A549 (cell line): ENCODE measurements around the gene RNF225. TPM values are rescaled to one million over a fixed set of nuclear protein-coding genes. Genes with fewer than 3 reads are reported as not detected.
A peak's percentile ranks its signal among the peaks of the same experiment; 100 is the strongest.

Experiments used
- ATAC-seq, 2 experiments: fragments of 200-7000 bp in 1 of 2; fragments of >200 bp in 1 of 2; cut with Nextera tagmentation in 1 of 2; cut with Tn5 transposase in 1 of 2; 3 replicates each; pipeline versions ENCODE4 v1.8.0 to v1.9.1; 2018 to 2020; ENCODE audit warnings: mild to moderate bottlenecking in 1 of 2, moderate library complexity in 1 of 2
- CTCF ChIA-PET: fragments of 300-600 bp; sonication (Branson Sonifier 250); formaldehyde crosslinking; extraction: SDS; loops from one replicate; lab custom pipeline; 2021; ENCODE audit warnings: antibody characterized with exemption, inconsistent platforms; lab: Yijun Ruan, JAX
- POLR2A ChIA-PET: fragments of 350-600 bp; formaldehyde crosslinking; extraction: SDS; loops from one replicate; lab custom pipeline; 2021; ENCODE audit warnings: antibody characterized with exemption, inconsistent platforms; lab: Yijun Ruan, JAX
- DNase-seq, 2 experiments: peaks; one replicate each; pipeline versions ENCODE4 v3.0.0 to v3.0.0-alpha.2; 2011 to 2016; ENCODE audit warnings: low read depth in 1 of 2, low spot score in 1 of 2
- FAIRE-seq: peaks from 2 replicates; lab custom pipeline; 2011; peaks lifted over from hg19 to GRCh38; lab: Jason Lieb, UNC
- H3K27ac ChIP-seq, 2 experiments: fragments of >200 bp; sonication (Bioruptor Twin); formaldehyde crosslinking; 3 replicates each; pipeline ENCODE4 v1.5.1; 2016 to 2017
- H3K4me1 ChIP-seq: fragments of >200 bp; sonication (Bioruptor Twin); formaldehyde crosslinking; 3 replicates; pipeline ENCODE4 v1.6.1; 2016
- H3K4me2 ChIP-seq: fragments of >200 bp; sonication (Bioruptor Twin); formaldehyde crosslinking; 3 replicates; pipeline ENCODE4 v1.6.1; 2016
- H3K4me3 ChIP-seq: fragments of >200 bp; sonication (Bioruptor Twin); formaldehyde crosslinking; 3 replicates; pipeline ENCODE4 v1.5.1; 2016
- H3K9me3 ChIP-seq: fragments of >200 bp; sonication (Bioruptor Twin); formaldehyde crosslinking; 3 replicates; pipeline ENCODE4 v1.6.1; 2016
- CBX8 ChIP-seq: fragments of 200-600 bp; sonication (generic); IDR thresholded peaks from 2 replicates; pipeline ENCODE4 v1.6.1; 2016
- CHD2 ChIP-seq: fragments of 150-350 bp; IDR thresholded peaks from 2 replicates; pipeline ENCODE4 v1.6.1; 2014; ENCODE audit warnings: low read length; ENCODE audit not compliant: partially characterized antibody
- EHMT2 ChIP-seq: fragments of 200-600 bp; sonication (generic); IDR thresholded peaks from 2 replicates; pipeline ENCODE4 v1.6.1; 2016; ENCODE audit warnings: antibody characterized with exemption, low read depth, mild to moderate bottlenecking, moderate library complexity
- EP300 ChIP-seq, 2 experiments: fragments of >200 bp; sonication (Bioruptor Twin); formaldehyde crosslinking; IDR thresholded peaks; 2 replicates in 1 of 2; 3 replicates in 1 of 2; pipeline ENCODE4 v1.6.1; 2016 to 2017
- ESRRA ChIP-seq: fragments of 150-350 bp; IDR thresholded peaks from 2 replicates; pipeline ENCODE4 v1.6.1; 2014; ENCODE audit warnings: mild to moderate bottlenecking, low read length, borderline replicate concordance
- FOSB ChIP-seq: fragments of 250-450 bp; sonication (Bioruptor Pico); IDR thresholded peaks from 2 replicates; pipeline ENCODE4 v1.5.0; 2020; ENCODE audit warnings: mild to moderate bottlenecking, moderate library complexity
- HOXB5 ChIP-seq: fragments of 250-450 bp; sonication (Bioruptor Pico); IDR thresholded peaks from 2 replicates; pipeline ENCODE4 v1.5.0; 2020; ENCODE audit warnings: mild to moderate bottlenecking, moderate library complexity
- JUN ChIP-seq, 2 experiments: fragments of >200 bp; sonication (Bioruptor Twin); formaldehyde crosslinking; IDR thresholded peaks; 2 replicates in 1 of 2; 3 replicates in 1 of 2; pipeline ENCODE4 v1.6.1; 2016 to 2017
- JUNB ChIP-seq: fragments of >200 bp; sonication (Bioruptor Twin); formaldehyde crosslinking; IDR thresholded peaks from 2 replicates; pipeline ENCODE4 v1.6.1; 2016
- KDM5A ChIP-seq: fragments of 200-600 bp; sonication (generic); IDR thresholded peaks from 2 replicates; pipeline ENCODE4 v1.6.1; 2016; ENCODE audit warnings: antibody characterized with exemption, mild to moderate bottlenecking
- MAFK ChIP-seq: fragments of 450-650 bp; IDR thresholded peaks from 2 replicates; pipeline ENCODE4 v1.6.1; 2014; ENCODE audit not compliant: partially characterized antibody
- MYC ChIP-seq: IDR thresholded peaks from 2 replicates; pipeline ENCODE4 v1.6.1; 2012; ENCODE audit warnings: mild to moderate bottlenecking, inconsistent platforms, low read length, improper control_type of control experiment, borderline replicate concordance
- NPAS2 ChIP-seq: fragments of 250-450 bp; sonication (Bioruptor Pico); IDR thresholded peaks from 2 replicates; pipeline ENCODE4 v1.8.0; 2022; ENCODE audit warnings: mild to moderate bottlenecking, moderate library complexity, borderline replicate concordance
- NR3C1 ChIP-seq: fragments of >200 bp; sonication (Bioruptor Twin); formaldehyde crosslinking; IDR thresholded peaks from 3 replicates; pipeline ENCODE4 v1.6.1; 2017
- POLR2A ChIP-seq: IDR thresholded peaks from 2 replicates; pipeline ENCODE4 v1.6.1; 2012; ENCODE audit warnings: mild to moderate bottlenecking, low read length
- RARB ChIP-seq: fragments of 250-450 bp; sonication (Bioruptor Pico); IDR thresholded peaks from 2 replicates; pipeline ENCODE4 v1.8.0; 2021; ENCODE audit warnings: mild to moderate bottlenecking, moderate library complexity
- RCOR1 ChIP-seq: fragments of 150-350 bp; IDR thresholded peaks from 2 replicates; pipeline ENCODE4 v1.6.1; 2014; ENCODE audit warnings: antibody characterized with exemption, low read length, low read depth
- RNF2 ChIP-seq: fragments of 200-600 bp; sonication (generic); IDR thresholded peaks from 2 replicates; pipeline ENCODE4 v1.6.1; 2016; ENCODE audit warnings: low read depth, mild to moderate bottlenecking, antibody characterized with exemption, moderate library complexity, borderline replicate concordance
- TFCP2L1 ChIP-seq: fragments of 250-450 bp; sonication (Bioruptor Pico); IDR thresholded peaks from 2 replicates; pipeline ENCODE4 v1.5.0; 2021; ENCODE audit warnings: mild to moderate bottlenecking
- ZC3H11A ChIP-seq: fragments of 450-650 bp; IDR thresholded peaks from 2 replicates; pipeline ENCODE4 v1.6.1; 2014; ENCODE audit warnings: antibody characterized with exemption, mild to moderate bottlenecking
- ZFP36 ChIP-seq: fragments of 450-650 bp; IDR thresholded peaks from 2 replicates; pipeline ENCODE4 v1.6.1; 2014; ENCODE audit warnings: borderline replicate concordance; ENCODE audit not compliant: partially characterized antibody
- ZNF302 ChIP-seq: fragments of 250-450 bp; sonication (Bioruptor Pico); IDR thresholded peaks from 2 replicates; pipeline ENCODE4 v1.9.0; 2021; ENCODE audit warnings: inconsistent platforms, mild to moderate bottlenecking, moderate library complexity
- WGBS: methylation state at CpG from one replicate; pipeline ENCODE4 v1.1.6; 2017; ENCODE audit errors: missing lambda C conversion rate; 5-methylcytosine and 5-hydroxymethylcytosine counted together
- polyA plus RNA-seq, 4 experiments: library from polyadenylated mRNA; depleted of rRNA in 3 of 4; stranded (reverse); fragments of >200 nt; fragmentation: RNase III in 1 of 4; extraction: RNeasy Plus Mini Kit Qiagen cat#74134 plus additional on column Dnase treatment in 1 of 4; gene quantifications; 2 replicates in 3 of 4; 3 replicates in 1 of 4; pipeline ENCODE4 v1.2.3, GENCODE V29; 2011 to 2017
- TF ChIP-seq, protein P1 (sequence below): fragments of >200 bp; sonication (Bioruptor Twin); formaldehyde crosslinking; IDR thresholded peaks from 2 replicates; pipeline ENCODE4 v1.6.1; 2016
- TF ChIP-seq, protein P2 (sequence below): fragments of >200 bp; sonication (Bioruptor Twin); formaldehyde crosslinking; IDR thresholded peaks from 3 replicates; pipeline ENCODE4 v1.6.1; 2016
- TF ChIP-seq, protein P3 (sequence below): IDR thresholded peaks from 2 replicates; pipeline ENCODE4 v1.6.1; 2012; ENCODE audit warnings: low read depth, borderline replicate concordance
- TF ChIP-seq, protein P4 (sequence below): fragments of 250-450 bp; sonication (Bioruptor Pico); IDR thresholded peaks from 2 replicates; pipeline ENCODE4 v1.5.0; 2021; ENCODE audit warnings: mild to moderate bottlenecking, moderate library complexity, borderline replicate concordance
- TF ChIP-seq, protein P5 (sequence below): IDR thresholded peaks from 2 replicates; pipeline ENCODE4 v1.6.1; 2012

RNF225 gene
- polyA plus RNA-seq, 2 of the 4 experiments (the other 2 are of a cell fraction) = not detected

DNA sequence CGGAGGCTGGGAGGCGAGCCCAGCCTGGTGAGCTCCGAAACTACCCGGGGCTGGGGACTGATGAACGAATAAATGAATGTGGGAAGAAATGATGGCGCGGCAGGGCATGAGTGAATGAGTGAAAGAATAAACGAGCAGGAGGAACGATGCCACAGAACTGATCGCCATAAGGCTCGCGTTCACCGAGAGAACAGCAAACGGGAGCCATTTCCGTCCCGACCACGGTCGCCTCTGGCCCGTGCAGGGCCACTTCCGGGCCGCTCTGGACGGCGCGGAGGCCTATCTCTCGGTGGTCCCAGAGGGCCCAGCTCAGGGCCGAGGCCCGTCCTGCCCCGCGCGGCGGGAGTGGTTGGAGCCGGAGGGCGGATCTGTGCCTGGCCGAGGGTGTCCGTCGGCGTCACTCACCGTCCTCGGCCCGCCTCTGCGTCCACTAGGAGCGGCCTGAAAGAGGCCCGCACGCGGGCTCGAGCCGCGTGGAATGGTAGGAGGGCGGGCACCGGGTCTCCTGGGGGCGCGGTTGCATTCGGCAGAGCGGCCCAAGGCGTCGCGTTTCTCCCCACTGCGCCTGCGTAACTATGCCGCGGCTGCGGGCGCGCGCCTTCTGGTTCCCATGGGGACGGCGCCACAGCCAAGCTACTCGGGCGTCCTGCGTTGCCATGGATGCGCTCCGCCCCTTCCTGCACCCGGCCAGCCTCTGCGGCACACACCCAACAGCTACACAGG, 33.0 kb upstream of the RNF225 start, which contains the start of gene ZNF497 (continued):
- TF ChIP-seq FOSB (CRISPR knock-in tag) (no peak), RCOR1 (no peak), CHD2 (no peak), RNF2 (no peak), NPAS2 (CRISPR knock-in tag) (no peak), ESRRA (no peak), RARB (CRISPR knock-in tag) (no peak), EP300 (IDR thresholded peaks at IDR 0.05) (no peak), JUN (IDR thresholded peaks at IDR 0.05) (peak; percentile 87 to 97), TFCP2L1 (CRISPR knock-in tag) (no peak), EHMT2 (no peak), CBX8 (no peak), HOXB5 (CRISPR knock-in tag) (0 out of 2 replicates have a peak, but pooled peaks have one; percentile 52), NR3C1 (no peak), JUNB (no peak), ZC3H11A (no peak), MYC (peak; percentile 93), ZNF302 (CRISPR knock-in tag) (no peak), POLR2A (peak; percentile 63), KDM5A (peak; percentile 70), MAFK (no peak)
- TF ChIP-seq, protein P1, sequence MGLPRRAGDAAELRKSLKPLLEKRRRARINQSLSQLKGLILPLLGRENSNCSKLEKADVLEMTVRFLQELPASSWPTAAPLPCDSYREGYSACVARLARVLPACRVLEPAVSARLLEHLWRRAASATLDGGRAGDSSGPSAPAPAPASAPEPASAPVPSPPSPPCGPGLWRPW = no peak
- TF ChIP-seq, protein P2, sequence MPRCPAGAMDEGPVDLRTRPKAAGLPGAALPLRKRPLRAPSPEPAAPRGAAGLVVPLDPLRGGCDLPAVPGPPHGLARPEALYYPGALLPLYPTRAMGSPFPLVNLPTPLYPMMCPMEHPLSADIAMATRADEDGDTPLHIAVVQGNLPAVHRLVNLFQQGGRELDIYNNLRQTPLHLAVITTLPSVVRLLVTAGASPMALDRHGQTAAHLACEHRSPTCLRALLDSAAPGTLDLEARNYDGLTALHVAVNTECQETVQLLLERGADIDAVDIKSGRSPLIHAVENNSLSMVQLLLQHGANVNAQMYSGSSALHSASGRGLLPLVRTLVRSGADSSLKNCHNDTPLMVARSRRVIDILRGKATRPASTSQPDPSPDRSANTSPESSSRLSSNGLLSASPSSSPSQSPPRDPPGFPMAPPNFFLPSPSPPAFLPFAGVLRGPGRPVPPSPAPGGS = peak; percentile 76; the same call in 2 of the 3 replicates
- TF ChIP-seq, protein P3, sequence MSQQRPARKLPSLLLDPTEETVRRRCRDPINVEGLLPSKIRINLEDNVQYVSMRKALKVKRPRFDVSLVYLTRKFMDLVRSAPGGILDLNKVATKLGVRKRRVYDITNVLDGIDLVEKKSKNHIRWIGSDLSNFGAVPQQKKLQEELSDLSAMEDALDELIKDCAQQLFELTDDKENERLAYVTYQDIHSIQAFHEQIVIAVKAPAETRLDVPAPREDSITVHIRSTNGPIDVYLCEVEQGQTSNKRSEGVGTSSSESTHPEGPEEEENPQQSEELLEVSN = peak; percentile 89
- TF ChIP-seq, protein P4, sequence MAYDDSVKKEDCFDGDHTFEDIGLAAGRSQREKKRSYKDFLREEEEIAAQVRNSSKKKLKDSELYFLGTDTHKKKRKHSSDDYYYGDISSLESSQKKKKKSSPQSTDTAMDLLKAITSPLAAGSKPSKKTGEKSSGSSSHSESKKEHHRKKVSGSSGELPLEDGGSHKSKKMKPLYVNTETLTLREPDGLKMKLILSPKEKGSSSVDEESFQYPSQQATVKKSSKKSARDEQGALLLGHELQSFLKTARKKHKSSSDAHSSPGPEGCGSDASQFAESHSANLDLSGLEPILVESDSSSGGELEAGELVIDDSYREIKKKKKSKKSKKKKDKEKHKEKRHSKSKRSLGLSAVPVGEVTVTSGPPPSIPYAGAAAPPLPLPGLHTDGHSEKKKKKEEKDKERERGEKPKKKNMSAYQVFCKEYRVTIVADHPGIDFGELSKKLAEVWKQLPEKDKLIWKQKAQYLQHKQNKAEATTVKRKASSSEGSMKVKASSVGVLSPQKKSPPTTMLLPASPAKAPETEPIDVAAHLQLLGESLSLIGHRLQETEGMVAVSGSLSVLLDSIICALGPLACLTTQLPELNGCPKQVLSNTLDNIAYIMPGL (CRISPR knock-in tag) = no peak; the same call in 1 of the 2 replicates
- TF ChIP-seq, protein P5, sequence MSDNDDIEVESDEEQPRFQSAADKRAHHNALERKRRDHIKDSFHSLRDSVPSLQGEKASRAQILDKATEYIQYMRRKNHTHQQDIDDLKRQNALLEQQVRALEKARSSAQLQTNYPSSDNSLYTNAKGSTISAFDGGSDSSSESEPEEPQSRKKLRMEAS = peak; percentile 84

DNA sequence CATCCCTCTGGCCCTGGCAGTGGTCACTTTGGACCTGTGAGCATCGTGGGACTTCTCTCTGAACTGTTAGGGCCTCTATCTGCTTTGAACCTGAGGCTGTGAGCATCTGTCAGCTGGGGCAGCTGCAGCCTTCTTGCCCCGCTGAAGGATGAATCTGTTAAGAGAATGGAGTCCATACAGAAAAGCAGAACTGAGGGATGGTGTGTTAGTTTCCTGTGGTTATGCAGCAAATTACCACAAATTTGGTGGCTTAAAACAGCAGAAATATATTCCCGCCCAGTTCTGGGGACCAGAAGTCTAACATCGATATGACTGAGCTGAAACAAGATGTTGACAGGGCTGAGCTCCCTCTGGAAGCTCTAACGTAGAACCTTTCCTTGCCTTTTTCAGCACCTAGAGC, 31.3 kb upstream of the RNF225 start:
- ATAC-seq (no peak), DNase-seq (no peak), FAIRE-seq (no peak)
- WGBS = 90% methylated on average over 5 of the region's 5 CpGs
- H3K4me3 ChIP-seq = no peak overlapping the region
- H3K9me3 ChIP-seq = peaks cover 2% of the 10 kb centered on the region; the same call in 1 of the 3 replicates
- ChIA-PET CTCF (interaction anchor here (0.6 to 2.0 kb wide), 4 partner anchors 9 to 155 kb away, joined by 3 to 10 read pairs (median 6); partner anchors contain the start of gene ZBTB45), POLR2A (interaction anchor here (2.7 to 3.4 kb wide), 2 partner anchors 9 to 14 kb away, joined by 20 to 43 read pairs; no protein-coding TSS in a partner anchor)
- no peak overlapping the region for H3K4me2 ChIP-seq
- no peak overlapping the region for H3K27ac ChIP-seq
- H3K4me1 ChIP-seq = peaks cover 7% of the 10 kb centered on the region; the same call in 1 of the 3 replicates
- TF ChIP-seq ZFP36 = no peak
- no peak for TF ChIP-seq ESRRA
- TF ChIP-seq, protein P2 = no peak
- TF ChIP-seq TFCP2L1 (CRISPR knock-in tag) = no peak
- no peak for TF ChIP-seq NR3C1
- TF ChIP-seq, protein P3 = no peak
- no peak for TF ChIP-seq ZC3H11A
- TF ChIP-seq EP300 (IDR thresholded peaks at IDR 0.05) = no peak
